Measurements from ENCODE around the gene NNT. TPM values are rescaled to one million over a fixed set of nuclear protein-coding genes. Genes with fewer than 3 reads are reported as not detected.
A peak's percentile ranks its signal among the peaks of the same experiment; 100 is the strongest.
"Not testable (repeated sequence)": the region's sequence is repeated elsewhere in the genome, so short reads cannot be mapped to it uniquely, and the experiment has no call there.

Gene NNT
- total RNA-seq, 1 donor from 2014 or later = 54.2 TPM

- no peak for DNase-seq (ENCODE audit: extremely low read depth, low read depth, low spot score)
Measured at GRCh38 chr5:43582082-43583005, 20.6 kb upstream of the NNT start.

GRCh38 chr5:43583724-43584123 lies 19.3 kb upstream of the NNT start:
- DNase-seq (ENCODE audit: extremely low read depth, low read depth, low spot score) = no peak

DNA sequence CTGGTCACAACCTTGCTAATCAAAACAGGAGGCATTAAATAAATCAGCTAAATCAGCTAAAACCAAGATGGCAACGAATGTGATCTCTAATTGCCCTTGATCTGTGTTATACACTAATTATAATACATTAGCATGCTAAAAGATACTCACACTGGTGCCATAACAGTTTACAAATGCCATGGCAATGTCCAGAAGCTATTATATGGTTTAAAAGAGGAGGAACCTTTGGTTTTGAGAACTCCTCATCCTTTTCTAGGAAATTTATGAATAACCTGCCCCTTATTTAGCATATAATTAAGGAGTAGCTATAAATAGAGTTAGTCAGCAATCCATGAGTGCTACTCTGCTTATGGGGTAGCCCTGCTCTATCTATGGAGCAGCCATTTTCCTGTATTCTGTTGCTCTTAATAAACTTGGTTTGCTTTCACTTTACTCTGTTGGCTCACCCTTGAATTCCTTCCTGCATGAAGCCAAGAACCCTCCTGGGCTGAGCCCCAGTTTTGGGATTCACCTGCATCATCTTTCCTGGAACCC lies 18.7 kb upstream of the NNT start:
- DNase-seq (ENCODE audit: extremely low read depth, low read depth, low spot score) = no peak

GRCh38 chr5:43588842-43589241 lies 14.1 kb upstream of the NNT start:
- no peak for DNase-seq (ENCODE audit: extremely low read depth, low read depth, low spot score)

GRCh38 chr5:43589310-43589709 lies 13.7 kb upstream of the NNT start:
- DNase-seq (ENCODE audit: extremely low read depth, low read depth, low spot score) = no peak

DNA sequence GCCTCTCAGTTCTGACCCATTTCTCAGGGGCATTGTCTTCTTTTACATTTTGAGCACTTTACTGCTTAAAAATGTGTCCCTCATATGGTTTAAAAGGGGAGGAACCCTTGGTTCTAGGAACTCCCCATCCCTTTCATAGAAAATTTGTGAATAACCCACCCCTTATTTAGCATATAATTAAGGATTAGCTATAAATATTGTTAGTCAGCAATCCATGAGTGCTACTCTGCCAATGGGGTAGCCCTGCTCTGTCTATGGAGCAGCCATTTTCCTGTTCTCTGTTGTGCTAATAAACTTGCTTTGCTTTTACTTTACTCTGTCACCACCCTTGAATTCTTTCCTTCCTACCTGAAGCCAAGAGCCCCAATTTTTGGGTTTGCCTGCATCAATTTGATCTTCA lies 12.3 kb upstream of the NNT start:
- DNase-seq (ENCODE audit: extremely low read depth, low read depth, low spot score) = no peak

DNA sequence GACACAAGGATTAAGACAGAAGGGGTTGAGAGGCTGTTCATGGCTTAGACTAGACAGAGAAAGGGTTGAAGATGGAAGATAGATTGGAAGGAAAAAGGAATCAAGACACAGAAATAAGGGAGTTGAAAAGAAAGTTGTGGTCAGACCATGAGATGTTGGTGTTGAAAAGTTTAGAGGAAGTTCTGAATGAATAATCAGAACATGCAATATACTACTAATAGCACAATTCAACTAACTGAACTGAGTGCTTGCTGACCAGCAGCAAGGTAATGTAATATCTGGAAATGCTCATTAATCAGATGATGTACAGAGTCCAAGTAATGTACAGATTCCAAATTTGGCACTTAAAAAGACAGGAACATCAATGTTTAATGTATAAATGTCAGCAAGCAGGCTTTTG lies 10.6 kb upstream of the NNT start:
- DNase-seq (ENCODE audit: extremely low read depth, low read depth, low spot score) = no peak

- DNase-seq (ENCODE audit: extremely low read depth, low read depth, low spot score) = not testable (repeated sequence)
Measured at GRCh38 chr5:43598927-43599326, 4.1 kb upstream of the NNT start.

DNA sequence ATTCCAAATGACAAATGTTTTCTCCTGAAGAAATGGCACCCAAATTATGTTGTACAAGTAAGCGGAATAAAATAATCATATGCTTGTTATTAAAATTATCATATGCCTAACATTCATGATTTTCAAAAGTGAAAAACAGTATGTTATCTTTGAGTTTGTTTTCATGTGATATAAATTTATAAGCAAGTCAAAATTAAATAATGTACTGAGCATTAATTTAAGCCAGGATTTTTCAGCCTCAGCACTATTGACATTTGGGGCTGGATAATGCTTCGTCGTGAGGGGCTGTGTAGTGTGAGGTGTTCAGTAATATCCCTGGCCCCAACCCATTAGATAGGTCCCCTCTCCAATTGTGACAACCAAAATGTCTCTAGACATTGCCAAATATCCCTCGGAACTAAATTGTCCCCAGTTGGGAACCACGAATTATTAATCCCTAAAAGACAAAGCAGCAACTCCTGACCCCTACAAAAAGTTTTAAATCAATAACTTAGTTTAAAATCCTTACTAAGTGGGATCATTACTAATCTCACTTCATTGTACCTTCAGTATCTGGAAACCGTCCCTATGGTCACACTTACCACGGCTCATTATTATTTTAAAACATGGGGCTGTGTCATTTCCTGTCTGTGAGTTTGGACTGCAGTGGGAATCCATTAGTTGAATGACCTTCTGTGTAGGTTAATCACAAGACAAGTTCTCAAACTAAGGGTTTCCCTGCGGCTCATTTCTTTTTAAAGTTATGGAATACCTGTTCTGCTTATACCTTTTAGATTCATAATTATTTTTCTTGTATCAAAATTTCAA lies 1.3 kb upstream of the NNT start:
- DNase-seq (ENCODE audit: extremely low read depth, low read depth, low spot score) = peak; percentile 52

DNA sequence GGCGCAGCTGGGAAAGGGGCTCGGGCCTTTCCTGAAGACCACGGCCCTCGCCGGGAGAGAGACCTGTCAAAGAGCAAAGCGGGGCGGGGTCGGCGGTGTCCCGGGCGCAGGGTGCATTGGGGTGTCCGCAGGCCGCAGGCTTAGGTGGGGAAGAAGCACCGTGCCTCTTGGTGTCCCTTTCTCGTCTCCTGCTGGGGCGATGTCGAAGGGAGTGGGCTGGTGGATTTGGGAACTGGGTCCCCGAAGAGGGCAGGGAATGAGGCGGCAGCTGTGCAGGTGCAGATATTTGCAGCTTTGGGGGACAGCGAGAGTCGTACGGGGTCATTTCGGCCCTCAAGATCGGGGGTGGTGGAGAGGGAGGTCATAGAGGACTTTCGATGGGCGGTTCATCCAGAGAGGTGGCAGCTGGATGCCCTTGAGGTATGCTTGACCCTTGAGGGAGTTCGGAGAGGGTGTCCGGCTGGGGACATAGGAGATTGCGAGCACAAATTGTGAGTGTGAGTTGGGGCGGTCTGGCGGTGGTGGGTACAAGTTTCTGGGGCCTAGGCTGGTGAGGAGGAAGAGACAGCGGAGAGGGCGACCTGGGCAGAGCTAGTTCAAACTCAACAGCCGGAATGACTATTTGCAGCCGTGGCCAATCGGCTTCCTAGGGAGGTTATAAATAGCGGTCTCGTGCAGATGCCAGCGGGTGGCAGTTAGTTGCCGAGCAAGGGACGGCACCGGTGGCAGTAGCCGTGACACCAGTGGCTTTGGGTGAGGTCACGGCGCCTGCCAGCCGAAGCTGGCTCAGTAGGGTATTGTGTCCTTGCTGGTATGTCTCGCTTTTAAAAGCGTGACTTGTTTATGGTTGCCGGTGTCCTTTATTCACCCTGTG lies 601 bp downstream of the NNT start:
- no peak for DNase-seq (ENCODE audit: extremely low read depth, low read depth, low spot score)

DNA sequence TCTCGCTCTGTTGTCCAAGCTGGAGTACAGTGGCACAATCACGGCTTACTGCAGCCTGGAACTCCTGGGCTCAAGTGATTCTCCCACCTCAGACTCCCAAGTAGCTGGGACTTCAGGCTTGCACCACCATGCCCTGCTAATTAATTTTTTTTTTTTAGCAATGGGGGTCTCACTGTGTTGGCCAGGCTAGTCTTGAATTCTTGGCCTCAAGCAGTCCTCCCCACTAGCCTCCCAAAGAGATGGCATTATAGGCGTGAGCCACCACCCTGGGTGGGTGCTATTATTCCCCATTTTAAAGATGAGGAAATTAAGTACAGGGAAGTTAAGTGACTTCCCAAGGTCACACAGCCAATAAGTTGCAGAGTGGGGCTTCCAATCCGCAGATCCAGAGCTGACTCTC lies 1.7 kb downstream of the NNT start:
- DNase-seq (ENCODE audit: extremely low read depth, low read depth, low spot score) = no peak

- no peak for DNase-seq (ENCODE audit: extremely low read depth, low read depth, low spot score)
Measured at GRCh38 chr5:43606351-43606750, 3.4 kb downstream of the NNT start.

- DNase-seq (ENCODE audit: extremely low read depth, low read depth, low spot score) = no peak
Measured at GRCh38 chr5:43608406-43608805, 5.4 kb downstream of the NNT start.

GRCh38 chr5:43609752-43610151 lies 6.8 kb downstream of the NNT start:
- DNase-seq (ENCODE audit: extremely low read depth, low read depth, low spot score) = no peak

DNA sequence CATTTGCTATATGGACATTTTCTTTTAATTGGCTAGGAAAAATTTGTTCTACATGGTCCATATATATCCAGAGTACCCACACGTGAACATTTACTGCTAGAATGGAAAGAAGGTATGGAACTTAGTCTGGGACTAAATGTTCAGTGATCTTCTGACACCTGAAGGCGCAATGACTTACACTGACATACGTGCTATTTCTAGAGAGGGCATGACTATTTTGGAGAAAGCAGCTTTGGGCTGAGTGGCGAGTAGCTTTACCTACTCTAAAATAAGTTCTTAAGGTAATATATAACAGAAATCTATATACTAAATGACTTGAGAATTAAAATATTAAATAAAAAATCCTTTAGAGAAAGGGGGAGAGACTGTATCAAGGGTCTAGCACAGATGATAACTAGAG lies 10.4 kb downstream of the NNT start:
- DNase-seq (ENCODE audit: extremely low read depth, low read depth, low spot score) = no peak

- no peak for DNase-seq (ENCODE audit: extremely low read depth, low read depth, low spot score)
Measured at GRCh38 chr5:43615445-43616184, 12.6 kb downstream of the NNT start.

DNA sequence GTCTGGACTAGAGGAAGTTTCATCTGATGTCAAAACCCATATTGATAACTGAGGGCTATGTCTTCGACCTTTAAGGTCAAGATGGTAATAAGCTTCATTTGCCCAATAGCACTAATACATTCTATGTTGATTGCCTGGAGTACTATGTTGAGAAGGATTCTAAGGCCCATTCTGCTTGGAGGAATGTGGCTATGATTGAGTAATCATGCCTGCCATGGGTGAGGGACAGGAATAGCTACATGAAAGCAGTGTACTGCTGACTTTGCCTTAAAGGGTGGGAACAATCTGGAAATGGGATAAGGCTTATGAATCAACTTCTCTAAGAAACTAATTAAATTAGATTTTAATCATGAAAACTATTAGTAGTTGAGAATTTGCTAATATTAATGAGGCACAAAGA lies 13.6 kb downstream of the NNT start:
- DNase-seq (ENCODE audit: extremely low read depth, low read depth, low spot score) = no peak

GRCh38 chr5:43619380-43619779 lies 16.4 kb downstream of the NNT start:
- DNase-seq (ENCODE audit: extremely low read depth, low read depth, low spot score) = no peak

- no peak for DNase-seq (ENCODE audit: extremely low read depth, low read depth, low spot score)
Measured at GRCh38 chr5:43619911-43620310, 16.9 kb downstream of the NNT start.

DNA sequence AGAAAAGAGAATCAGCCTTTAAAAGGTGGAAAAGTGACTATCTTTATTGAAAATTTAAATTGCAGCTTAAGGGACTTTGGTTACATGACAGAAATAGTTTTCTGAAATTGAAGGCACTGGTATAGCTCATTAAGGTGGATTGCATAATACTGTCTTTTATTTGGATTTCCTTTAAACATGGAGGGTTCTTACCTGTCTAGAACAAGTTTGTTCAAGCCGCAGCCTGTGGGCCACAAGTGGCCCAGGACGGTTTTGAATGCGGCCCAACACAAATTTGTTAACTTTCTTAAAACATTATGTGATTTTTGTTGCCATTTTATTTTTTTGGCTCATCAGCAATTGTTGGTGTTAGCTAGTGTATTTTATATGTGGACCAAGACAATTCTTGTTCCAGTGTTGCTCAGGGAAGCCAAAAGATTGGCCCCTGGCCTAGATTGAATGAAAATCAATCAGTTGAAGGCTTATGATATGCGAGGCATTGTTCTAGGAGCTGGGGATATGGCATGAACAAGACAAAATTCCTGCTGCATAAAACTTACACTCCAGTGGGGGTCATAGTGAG lies 18.0 kb downstream of the NNT start:
- no peak for DNase-seq (ENCODE audit: extremely low read depth, low read depth, low spot score)

All from glomerular endothelial cell (primary cell).